Erythroblast (primary cell): Measurements from ENCODE around the gene HDAC10.

Experiments used
- GATA1 ChIP-seq: IDR thresholded peaks from 2 replicates; pipeline ENCODE4 v1.6.1; 2011; ENCODE audit warnings: low read depth, mild to moderate bottlenecking, control low read depth, low read length, moderate library complexity
- POLR2A ChIP-seq: IDR thresholded peaks from 2 replicates; pipeline ENCODE4 v1.6.1; 2011; ENCODE audit warnings: mild to moderate bottlenecking, low read length

- TF ChIP-seq POLR2A (no peak), GATA1 (no peak)
These were observed 37.8 kb downstream of the HDAC10 start for GRCh38 chr22:50213263-50213662.
